Neural crest cell (in vitro differentiated cells): ENCODE results near the gene MCC. TPM values are rescaled to one million over a fixed set of nuclear protein-coding genes. Genes with fewer than 3 reads are reported as not detected.

Experiments used
- DNase-seq: peaks from one replicate; pipeline ENCODE4 v3.0.0; 2021; ENCODE audit warnings: low read depth, mixed read lengths, low spot score
- H3K27ac Mint-ChIP-seq: one replicate; pipeline ENCODE4 v1.8.0; 2021; ENCODE audit warnings: mild to moderate bottlenecking, mixed read lengths; ENCODE audit not compliant: unreplicated experiment
- H3K27me3 Mint-ChIP-seq: 2 replicates; pipeline ENCODE4 v1.8.0; 2021; ENCODE audit warnings: low read depth, mild to moderate bottlenecking, mixed read lengths
- H3K36me3 Mint-ChIP-seq: 2 replicates; pipeline ENCODE4 v1.8.0; 2021; ENCODE audit warnings: low read depth, mild to moderate bottlenecking, mixed read lengths
- H3K4me1 Mint-ChIP-seq: 2 replicates; pipeline ENCODE4 v1.8.0; 2021; ENCODE audit warnings: mixed read lengths
- H3K4me3 Mint-ChIP-seq: one replicate; pipeline ENCODE4 v1.8.0; 2021; ENCODE audit warnings: mild to moderate bottlenecking, mixed read lengths
- H3K9me3 Mint-ChIP-seq: 2 replicates; pipeline ENCODE4 v1.8.0; 2021; ENCODE audit warnings: mixed read lengths
- CTCF ChIP-seq: fragments of 200-600 bp; sonication (generic); conservative IDR thresholded peaks from 2 replicates; pipeline ENCODE4 v1.5.0; 2021; ENCODE audit warnings: antibody characterized with exemption, mild to moderate bottlenecking
- total RNA-seq: library from RNA; stranded (reverse); gene quantifications from 2 replicates; pipeline ENCODE4 v1.2.1, GENCODE V29; 2021

Gene MCC
- total RNA-seq, 1 donor from 2014 or later = 10.8 TPM

- H3K4me1 Mint-ChIP-seq = no peaks in the 10 kb centered on the region
- no peaks in the 10 kb centered on the region for H3K36me3 Mint-ChIP-seq
- H3K27me3 Mint-ChIP-seq = no peaks in the 10 kb centered on the region
- TF ChIP-seq CTCF = no peak
- H3K9me3 Mint-ChIP-seq = no peaks in the 10 kb centered on the region
- no peak overlapping the region for H3K27ac Mint-ChIP-seq
- H3K4me3 Mint-ChIP-seq = no peak overlapping the region
- DNase-seq = no peak
Observed at GRCh38 chr5:113382731-113383130, 105.5 kb downstream of the MCC start.

- no peak overlapping the region for H3K27ac Mint-ChIP-seq
- no peak overlapping the region for H3K4me3 Mint-ChIP-seq
- H3K27me3 Mint-ChIP-seq = no peaks in the 10 kb centered on the region
- no peaks in the 10 kb centered on the region for H3K36me3 Mint-ChIP-seq
- H3K9me3 Mint-ChIP-seq = no peaks in the 10 kb centered on the region
- DNase-seq = no peak
- TF ChIP-seq CTCF = no peak
- H3K4me1 Mint-ChIP-seq = no peaks in the 10 kb centered on the region
Observed at GRCh38 chr5:113381791-113382190, 106.5 kb downstream of the MCC start.

- Mint-ChIP-seq H3K4me1 (no peaks in the 10 kb centered on the region), H3K27ac (no peak overlapping the region)
Observed at GRCh38 chr5:113380807-113381326, 107.4 kb downstream of the MCC start.

GRCh38 chr5:113379936-113380806 lies 108.1 kb downstream of the MCC start:
- H3K4me3 Mint-ChIP-seq = no peak overlapping the region
- no peak for DNase-seq
- H3K9me3 Mint-ChIP-seq = no peaks in the 10 kb centered on the region
- no peak for TF ChIP-seq CTCF
- no peaks in the 10 kb centered on the region for H3K4me1 Mint-ChIP-seq
- H3K36me3 Mint-ChIP-seq = no peaks in the 10 kb centered on the region
- H3K27me3 Mint-ChIP-seq = no peaks in the 10 kb centered on the region
- no peak overlapping the region for H3K27ac Mint-ChIP-seq

More at GRCh38 chr5:113380807-113381326, 107.4 kb downstream of the MCC start:
- H3K36me3 Mint-ChIP-seq = no peaks in the 10 kb centered on the region
- no peak for DNase-seq
- H3K27me3 Mint-ChIP-seq = no peaks in the 10 kb centered on the region
- no peaks in the 10 kb centered on the region for H3K9me3 Mint-ChIP-seq
- no peak for TF ChIP-seq CTCF
- no peak overlapping the region for H3K4me3 Mint-ChIP-seq

GRCh38 chr5:113378959-113379541 lies 109.2 kb downstream of the MCC start:
- Mint-ChIP-seq H3K9me3 (no peaks in the 10 kb centered on the region), H3K4me3 (no peak overlapping the region), H3K27ac (no peak overlapping the region), H3K36me3 (no peaks in the 10 kb centered on the region), H3K4me1 (no peaks in the 10 kb centered on the region), H3K27me3 (no peaks in the 10 kb centered on the region)
- TF ChIP-seq CTCF = peak; percentile 79
- DNase-seq = peak; percentile 59
